IPS DF 6.9 (cell line): ENCODE data around the gene EML4.
A peak's percentile ranks its signal among the peaks of the same experiment; 100 is the strongest.

Source experiments
- DNase-seq: peaks from one replicate; pipeline ENCODE4 v3.0.0-alpha.2; 2013; ENCODE audit warnings: low read depth, low spot score
- H3K27ac ChIP-seq: one replicate; pipeline ENCODE4 v1.5.1; 2013; ENCODE audit warnings: low read length, control low read depth
- H3K27me3 ChIP-seq: 2 replicates; pipeline ENCODE4 v1.6.1; 2013; ENCODE audit warnings: mild to moderate bottlenecking, low read length; ENCODE audit not compliant: control insufficient read depth, insufficient read depth
- H3K36me3 ChIP-seq: 2 replicates; pipeline ENCODE4 v1.6.1; 2013; ENCODE audit warnings: low read length; ENCODE audit not compliant: control insufficient read depth, insufficient read depth
- H3K4me1 ChIP-seq: 2 replicates; pipeline ENCODE4 v1.6.1; 2013; ENCODE audit warnings: low read length; ENCODE audit not compliant: control insufficient read depth, insufficient read depth
- H3K4me3 ChIP-seq: 2 replicates; pipeline ENCODE4 v1.5.1; 2013; ENCODE audit warnings: mild to moderate bottlenecking, low read length
- H3K9me3 ChIP-seq: 2 replicates; pipeline ENCODE4 v1.6.1; 2013; ENCODE audit warnings: low read length, inconsistent platforms; ENCODE audit not compliant: control insufficient read depth, insufficient read depth
- WGBS: extraction: QIAGEN DNeasy Blood & Tissue Kit; methylation state at CpG from one replicate; pipeline ENCODE4 v1.1.7; 2013; ENCODE audit warnings: mixed read lengths, missing lambda C conversion rate; ENCODE audit not compliant: insufficient read length, insufficient coverage; 5-methylcytosine and 5-hydroxymethylcytosine counted together

EML4 gene

DNA sequence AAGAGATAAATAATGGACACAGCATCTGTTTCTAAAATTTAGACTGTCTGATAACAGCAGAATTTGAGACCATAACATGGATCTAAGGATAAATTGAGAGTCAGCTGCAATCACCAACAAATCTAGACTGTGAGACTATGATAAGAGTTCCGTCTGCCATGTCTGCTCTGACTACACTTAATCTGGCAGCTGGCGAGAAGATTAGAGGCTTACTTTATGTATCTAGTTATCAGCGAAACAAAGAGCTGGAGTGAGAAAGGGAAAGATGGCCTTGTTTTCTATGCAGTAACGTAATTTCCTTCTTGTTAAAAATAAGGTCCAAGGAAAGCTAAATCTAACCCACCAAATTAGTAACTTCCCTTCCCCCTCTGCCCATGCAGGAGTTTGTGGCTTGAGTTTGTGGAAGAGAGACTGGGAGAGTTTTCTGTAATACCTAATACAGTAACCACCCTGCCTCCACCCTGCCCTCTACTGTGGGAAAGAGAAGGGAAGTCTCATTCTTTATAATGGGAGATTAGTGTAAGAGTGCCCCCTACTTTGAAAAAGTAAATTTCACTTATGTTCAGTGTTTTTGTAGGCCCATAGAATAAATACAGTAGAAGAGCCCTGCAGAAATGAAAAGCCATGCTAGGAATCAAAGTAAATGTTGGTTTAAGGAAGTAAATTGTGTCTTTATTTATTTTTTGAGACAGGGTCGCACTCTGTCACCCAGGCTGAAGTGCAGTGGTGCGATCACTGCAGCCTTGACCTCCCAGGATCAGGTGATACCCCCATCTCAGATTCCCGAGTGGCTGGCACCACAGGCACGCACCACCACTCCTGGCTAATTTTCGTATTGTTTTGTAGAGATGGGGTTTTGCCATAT is 27.5 kb downstream of the EML4 start:
- DNase-seq: peak; percentile 11
- no peak overlapping the region for H3K27ac ChIP-seq

DNA sequence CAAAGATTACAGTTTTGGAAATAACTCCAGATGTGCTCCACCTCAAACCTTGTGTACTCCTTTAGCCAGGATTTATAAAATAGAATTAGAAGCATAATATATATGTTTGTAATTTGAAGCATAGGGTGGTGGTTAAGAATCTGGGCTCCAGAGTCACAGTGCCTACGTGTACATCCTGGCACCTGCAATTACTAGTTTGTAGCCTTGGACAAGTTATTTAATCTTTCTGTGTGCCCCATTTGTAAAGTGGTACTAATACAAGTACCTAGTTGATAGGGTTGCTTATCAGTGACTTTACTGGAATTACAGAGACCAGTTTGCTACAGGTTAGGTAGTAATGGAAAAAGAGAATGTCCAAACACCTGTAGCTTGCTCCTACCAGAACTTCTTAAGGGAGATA is 28.6 kb downstream of the EML4 start:
- H3K27me3 ChIP-seq: no peaks in the 10 kb centered on the region; the same call in 1 of the 2 replicates
- WGBS: no CpG with 5 or more reads among the region's 1 CpG
- no peak overlapping the region for H3K4me3 ChIP-seq
- DNase-seq: no peak
- peaks cover 1% of the 10 kb centered on the region; the same call in 1 of the 2 replicates for H3K4me1 ChIP-seq
- H3K9me3 ChIP-seq: no peaks in the 10 kb centered on the region
- no peak overlapping the region for H3K27ac ChIP-seq
- no peaks in the 10 kb centered on the region for H3K36me3 ChIP-seq

More for the DNA sequence above, 27.5 kb downstream of the EML4 start:
- no peak overlapping the region for H3K4me3 ChIP-seq
- no peaks in the 10 kb centered on the region for H3K9me3 ChIP-seq
- H3K36me3 ChIP-seq: no peaks in the 10 kb centered on the region
- H3K4me1 ChIP-seq: peaks cover 1% of the 10 kb centered on the region; the same call in 1 of the 2 replicates
- WGBS: no CpG with 5 or more reads among the region's 9 CpGs
- H3K27me3 ChIP-seq: no peaks in the 10 kb centered on the region; the same call in 1 of the 2 replicates

DNA sequence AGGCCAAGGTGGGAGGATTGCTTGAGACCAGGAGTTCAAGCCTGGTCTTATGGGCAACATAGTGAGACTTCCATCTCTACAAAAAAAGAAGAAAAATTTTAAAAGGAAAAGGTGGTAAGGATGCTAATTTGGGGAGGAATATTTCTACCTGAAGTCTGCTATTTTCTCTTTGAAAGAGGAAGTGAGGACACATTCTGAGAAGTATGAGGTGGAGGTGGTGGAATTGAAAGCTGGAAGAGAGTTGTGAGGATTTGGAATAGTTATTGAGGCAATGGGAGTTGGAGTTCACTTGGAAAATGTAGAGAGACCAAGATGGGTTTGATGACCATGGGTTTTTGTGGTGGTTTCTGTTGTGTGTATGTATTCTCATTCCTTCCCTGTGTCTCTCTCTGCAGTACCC is 29.3 kb downstream of the EML4 start:
- H3K4me1 ChIP-seq: peaks cover 1% of the 10 kb centered on the region; the same call in 1 of the 2 replicates
- H3K4me3 ChIP-seq: no peak overlapping the region
- H3K27ac ChIP-seq: no peak overlapping the region
- DNase-seq: no peak
- no peaks in the 10 kb centered on the region for H3K36me3 ChIP-seq
- H3K27me3 ChIP-seq: no peaks in the 10 kb centered on the region; the same call in 1 of the 2 replicates
- H3K9me3 ChIP-seq: no peaks in the 10 kb centered on the region

DNA sequence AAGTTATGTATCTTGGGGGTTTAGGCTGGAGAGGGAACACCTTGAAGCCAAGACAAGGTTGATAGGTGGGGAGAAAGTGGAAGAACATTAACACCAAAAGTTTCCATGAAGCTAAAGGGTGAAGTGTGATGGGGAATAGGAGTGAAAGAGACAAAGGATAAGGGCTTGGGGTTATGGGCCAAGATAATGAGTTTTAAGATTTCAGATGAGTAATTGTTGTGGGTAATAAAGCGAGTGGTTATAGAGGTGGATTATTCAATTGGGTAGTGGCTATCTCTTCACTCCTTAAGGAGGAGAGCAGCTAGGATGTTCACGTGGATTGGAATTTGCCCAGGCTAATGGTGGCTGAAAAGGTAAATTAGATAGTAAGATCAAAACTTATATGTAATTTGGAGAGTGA is 29.8 kb downstream of the EML4 start:
- no peaks in the 10 kb centered on the region for H3K36me3 ChIP-seq
- H3K4me1 ChIP-seq: peaks cover 1% of the 10 kb centered on the region; the same call in 1 of the 2 replicates
- H3K27ac ChIP-seq: no peak overlapping the region
- DNase-seq: no peak
- H3K4me3 ChIP-seq: no peak overlapping the region
- no peaks in the 10 kb centered on the region; the same call in 1 of the 2 replicates for H3K27me3 ChIP-seq
- no peaks in the 10 kb centered on the region for H3K9me3 ChIP-seq
- WGBS: 100% methylated on average over 1 of the region's 2 CpGs

DNA sequence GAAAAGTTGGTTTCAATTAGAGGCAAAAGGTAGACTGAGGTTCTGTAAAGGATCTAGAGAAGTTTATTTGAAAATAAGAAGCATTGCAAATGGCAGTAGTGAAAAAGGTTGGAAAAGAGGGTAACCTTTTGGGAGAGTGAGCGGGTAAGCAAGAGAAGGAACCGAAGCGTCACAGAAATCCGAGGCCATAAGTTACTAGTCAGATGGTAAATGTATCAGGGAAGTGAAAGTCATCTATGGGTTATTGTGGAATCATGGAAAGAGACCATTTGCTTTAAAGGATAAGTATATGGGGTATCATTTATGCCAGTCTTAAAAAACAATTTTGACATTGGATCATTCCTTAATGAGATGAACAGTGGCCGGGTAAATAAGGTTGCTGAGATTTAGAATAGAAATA is 30.5 kb downstream of the EML4 start:
- Histone ChIP-seq H3K27me3 (no peaks in the 10 kb centered on the region; the same call in 1 of the 2 replicates), H3K36me3 (no peaks in the 10 kb centered on the region), H3K4me3 (no peak overlapping the region), H3K27ac (no peak overlapping the region), H3K9me3 (no peaks in the 10 kb centered on the region), H3K4me1 (peaks cover 1% of the 10 kb centered on the region; the same call in 1 of the 2 replicates)
- no peak for DNase-seq
- WGBS: no CpG with 5 or more reads among the region's 5 CpGs

DNA sequence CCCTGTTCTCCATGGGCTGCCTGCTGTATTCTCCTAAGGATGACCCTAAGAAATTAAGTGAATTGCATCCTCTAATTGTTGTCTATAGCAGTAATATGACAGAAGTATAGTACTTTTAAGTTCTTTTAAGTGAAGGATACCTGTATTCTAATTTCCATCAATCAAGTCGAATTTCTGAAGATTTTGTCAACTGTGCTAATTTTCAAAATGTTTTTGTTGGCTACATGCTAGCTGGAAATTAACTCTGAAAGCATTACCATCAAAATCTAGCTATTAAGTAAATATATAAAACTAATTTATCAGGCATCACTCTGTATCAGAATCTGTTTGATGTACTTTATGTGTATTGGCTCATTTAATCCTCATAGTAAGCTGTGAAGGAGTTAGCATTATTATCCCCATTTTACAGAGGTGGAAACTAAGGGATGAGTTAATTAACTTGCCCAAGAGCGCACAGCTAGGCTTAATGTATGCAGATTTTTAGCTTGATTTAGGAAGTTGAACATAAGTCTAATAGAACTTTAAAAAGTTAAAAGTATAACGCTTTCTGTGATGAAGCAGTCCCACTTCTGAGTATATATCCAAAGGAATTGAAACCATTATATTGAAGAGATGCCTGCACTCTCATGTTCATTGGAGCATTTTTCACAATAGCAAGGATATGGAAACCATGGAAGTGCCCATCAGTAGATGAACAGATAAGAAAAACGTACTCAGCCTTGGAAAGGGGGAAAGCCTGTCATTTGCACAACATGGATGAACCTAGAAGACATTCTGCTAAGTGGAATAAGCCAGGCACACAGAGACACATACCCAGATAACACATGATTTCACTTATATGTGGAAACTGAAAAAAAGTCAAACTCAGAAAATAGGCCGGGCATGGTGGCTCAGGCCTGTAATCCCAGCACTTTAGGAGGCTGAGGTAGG is 32.0 kb downstream of the EML4 start:
- no peak for DNase-seq
- H3K4me3 ChIP-seq: no peak overlapping the region
- peaks cover 1% of the 10 kb centered on the region; the same call in 1 of the 2 replicates for H3K4me1 ChIP-seq
- H3K36me3 ChIP-seq: no peaks in the 10 kb centered on the region
- no CpG with 5 or more reads among the region's 5 CpGs for WGBS
- H3K27me3 ChIP-seq: no peaks in the 10 kb centered on the region; the same call in 1 of the 2 replicates
- no peaks in the 10 kb centered on the region for H3K9me3 ChIP-seq
- no peak overlapping the region for H3K27ac ChIP-seq

DNA sequence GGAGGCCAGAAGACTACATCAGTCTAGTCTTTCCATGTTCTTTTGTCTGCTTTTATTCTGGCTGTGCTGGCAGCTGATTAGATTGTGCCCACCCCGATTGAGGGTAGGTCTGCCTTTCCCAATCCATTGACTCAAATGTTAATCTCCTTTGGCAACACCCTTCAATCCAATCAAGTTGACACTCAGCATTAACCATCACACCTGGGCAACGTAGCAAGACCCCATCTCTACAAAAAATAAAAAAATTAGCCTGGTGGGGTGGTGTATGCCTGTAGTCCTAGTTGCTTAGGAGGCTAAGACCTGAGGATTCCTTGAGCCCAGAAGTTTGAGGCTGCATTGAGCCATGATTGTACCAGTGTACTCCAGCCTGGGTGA is 33.5 kb downstream of the EML4 start:
- no CpG with 5 or more reads among the region's 2 CpGs for WGBS
- Histone ChIP-seq H3K4me1 (no peaks in the 10 kb centered on the region), H3K27ac (no peak overlapping the region), H3K9me3 (no peaks in the 10 kb centered on the region), H3K4me3 (no peak overlapping the region), H3K27me3 (no peaks in the 10 kb centered on the region; the same call in 1 of the 2 replicates), H3K36me3 (no peaks in the 10 kb centered on the region)
- DNase-seq: no peak

DNA sequence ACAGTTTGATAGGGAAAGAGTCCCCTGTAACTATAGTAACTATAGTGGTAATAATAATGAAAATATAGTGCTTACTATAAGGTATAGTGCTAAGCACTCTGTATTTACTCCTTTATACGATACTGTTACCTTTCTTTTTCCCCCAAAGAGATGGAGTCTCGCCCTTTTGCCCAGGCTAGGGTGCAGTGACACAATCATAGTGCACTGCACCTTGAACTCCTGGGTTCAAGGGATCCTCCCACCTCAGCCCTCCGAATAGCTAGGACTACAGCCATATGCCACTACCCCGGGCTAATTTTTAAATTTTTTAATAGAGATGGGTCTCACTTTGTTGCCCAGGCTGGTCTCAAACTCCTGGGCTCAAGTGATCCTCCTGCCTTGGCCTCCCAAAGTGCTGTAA is 34.6 kb downstream of the EML4 start:
- no peaks in the 10 kb centered on the region for H3K4me1 ChIP-seq
- H3K27me3 ChIP-seq: no peaks in the 10 kb centered on the region; the same call in 1 of the 2 replicates
- no peak overlapping the region for H3K4me3 ChIP-seq
- no peak for DNase-seq
- no peak overlapping the region for H3K27ac ChIP-seq
- no peaks in the 10 kb centered on the region for H3K9me3 ChIP-seq
- no CpG with 5 or more reads among the region's 4 CpGs for WGBS
- H3K36me3 ChIP-seq: no peaks in the 10 kb centered on the region

DNA sequence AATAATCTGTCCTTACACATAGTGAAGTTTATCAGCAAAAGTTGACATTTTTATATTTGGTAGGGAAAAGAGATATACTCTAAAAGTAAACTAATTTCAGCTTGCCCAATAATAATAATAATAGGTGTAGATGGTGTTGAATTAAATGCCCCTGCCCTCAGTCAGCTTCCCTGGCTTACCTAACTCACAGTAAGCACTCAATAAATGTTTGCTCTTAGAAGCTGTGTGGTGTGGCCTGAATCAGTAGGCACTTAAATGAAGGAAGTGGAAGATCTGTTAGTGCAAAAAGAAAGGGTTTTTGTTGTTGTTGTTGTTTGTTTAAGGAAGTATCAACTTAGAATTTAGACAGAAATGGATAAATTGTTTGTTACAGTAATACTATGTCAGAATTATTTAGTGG is 36.2 kb downstream of the EML4 start:
- no peak for DNase-seq
- Histone ChIP-seq H3K4me3 (no peak overlapping the region), H3K4me1 (no peaks in the 10 kb centered on the region), H3K27me3 (no peaks in the 10 kb centered on the region; the same call in 1 of the 2 replicates), H3K36me3 (no peaks in the 10 kb centered on the region), H3K27ac (no peak overlapping the region), H3K9me3 (no peaks in the 10 kb centered on the region)

DNA sequence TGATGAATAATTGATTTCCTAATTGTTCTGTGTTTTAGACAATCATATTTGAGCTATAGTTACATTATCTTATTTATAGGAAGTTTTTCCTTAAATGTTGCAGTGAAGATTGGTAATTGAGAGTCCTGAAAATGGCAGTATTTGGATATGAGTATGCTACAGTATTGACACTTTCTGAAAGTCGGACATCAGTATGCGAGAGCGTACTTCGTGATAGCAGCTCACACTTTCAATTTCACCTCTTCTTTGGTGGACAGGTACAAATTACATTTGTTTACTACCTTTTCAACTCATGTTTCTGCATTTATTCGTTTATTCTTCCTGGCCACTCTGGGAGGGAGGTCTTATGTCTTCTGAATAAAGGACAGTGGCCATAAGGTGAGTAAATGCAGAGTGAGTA is 38.7 kb downstream of the EML4 start:
- Histone ChIP-seq H3K4me1 (no peaks in the 10 kb centered on the region), H3K27me3 (no peaks in the 10 kb centered on the region), H3K36me3 (no peaks in the 10 kb centered on the region), H3K27ac (no peak overlapping the region), H3K4me3 (no peak overlapping the region), H3K9me3 (no peaks in the 10 kb centered on the region)
- DNase-seq: no peak
- WGBS: no CpG with 5 or more reads among the region's 5 CpGs
